ENCODE results near the gene GFOD1. TPM values are rescaled to one million over a fixed set of nuclear protein-coding genes. Genes with fewer than 3 reads are reported as not detected.
A peak's percentile ranks its signal among the peaks of the same experiment; 100 is the strongest.

GFOD1 gene
- total RNA-seq, 1 donor from 2014 or later = 33.7 TPM

DNA sequence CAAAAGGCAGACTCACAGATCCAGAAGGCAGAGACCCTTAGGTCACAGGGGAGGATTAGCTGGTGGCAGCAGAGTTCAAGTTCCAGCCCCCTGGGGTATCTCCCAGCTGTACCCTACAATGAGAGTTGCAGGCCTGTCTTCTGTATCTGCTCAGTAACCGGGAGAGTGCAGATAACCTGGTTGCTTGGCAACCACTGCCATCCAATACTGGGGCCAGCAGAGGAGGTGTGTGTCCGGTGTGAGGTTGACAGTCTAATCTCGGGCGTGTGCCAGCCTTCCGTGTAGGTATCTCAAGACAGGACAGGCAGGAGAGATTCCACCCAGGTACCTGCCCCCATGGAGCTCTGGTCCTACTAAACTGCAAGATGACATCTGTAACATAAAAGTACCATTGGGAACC lies 102.4 kb downstream of the GFOD1 start:
- no peak for DNase-seq
- no peak for ATAC-seq
- no peak for TF ChIP-seq CTCF (IDR thresholded peaks at IDR 0.05)
- Histone ChIP-seq H3K9me3 (no peaks in the 10 kb centered on the region), H3K4me1 (peaks cover 17% of the 10 kb centered on the region), H3K27ac (no peak overlapping the region), H3K36me3 (no peaks in the 10 kb centered on the region), H3K4me3 (no peak overlapping the region), H3K27me3 (no peaks in the 10 kb centered on the region)
- intact Hi-C loops (cut with DNase I) = no loop called here

GRCh38 chr6:13384506-13384905 lies 102.9 kb downstream of the GFOD1 start:
- TF ChIP-seq CTCF (IDR thresholded peaks at IDR 0.05) = no peak
- DNase-seq = no peak
- Histone ChIP-seq H3K4me3 (no peak overlapping the region), H3K36me3 (no peaks in the 10 kb centered on the region), H3K4me1 (peaks cover 17% of the 10 kb centered on the region), H3K27ac (no peak overlapping the region), H3K27me3 (no peaks in the 10 kb centered on the region), H3K9me3 (no peaks in the 10 kb centered on the region)
- ATAC-seq = no peak
- intact Hi-C loops (cut with DNase I) = no loop called here

DNA sequence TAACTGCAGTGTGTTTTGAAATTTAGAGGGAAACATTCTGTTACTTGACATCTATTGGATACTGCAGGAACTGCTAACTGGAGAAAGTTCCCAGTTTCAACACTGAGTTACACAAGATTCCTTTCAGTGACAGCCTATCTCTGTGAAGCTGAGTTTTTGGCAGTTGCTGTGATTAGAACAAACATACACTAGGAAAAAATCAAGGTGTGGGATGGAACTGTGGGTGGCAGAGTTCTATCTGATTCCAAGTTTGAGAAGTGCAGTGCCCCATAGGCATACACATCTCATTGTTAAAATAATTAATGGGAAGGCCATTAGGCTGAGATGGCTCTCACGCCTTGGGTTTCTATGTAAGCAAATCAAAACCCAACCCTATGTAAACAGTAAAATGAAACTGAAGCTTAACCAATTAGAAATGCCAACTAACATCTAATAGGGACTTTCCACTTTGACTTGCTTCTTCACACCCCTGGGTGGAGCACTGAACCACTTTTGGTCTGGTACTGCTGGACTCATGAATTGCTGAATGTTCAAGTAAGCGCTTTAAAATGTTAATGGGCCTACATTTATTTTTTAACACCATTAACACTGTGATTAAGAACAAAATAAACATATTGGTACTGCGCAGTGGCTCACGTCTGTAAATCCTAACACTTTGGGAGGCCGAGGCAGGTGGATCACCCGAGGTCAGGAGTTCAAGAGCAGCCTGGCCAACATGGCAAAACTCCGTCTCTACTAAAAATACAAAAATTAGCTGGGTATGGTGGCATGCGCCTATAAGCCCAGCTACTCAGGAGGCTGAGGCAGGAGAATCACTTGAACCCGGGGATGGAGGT lies 103.9 kb downstream of the GFOD1 start:
- DNase-seq (no peak), ATAC-seq (peak; percentile 88)
- Histone ChIP-seq H3K27me3 (no peaks in the 10 kb centered on the region), H3K36me3 (no peaks in the 10 kb centered on the region), H3K4me3 (no peak overlapping the region), H3K9me3 (no peaks in the 10 kb centered on the region), H3K4me1 (peaks cover 17% of the 10 kb centered on the region), H3K27ac (peak overlapping the region; percentile 42)
- intact Hi-C loops (cut with DNase I) = no loop called here
- peak; percentile 24 for TF ChIP-seq CTCF (IDR thresholded peaks at IDR 0.05)

GRCh38 chr6:13380761-13381160 lies 106.6 kb downstream of the GFOD1 start:
- Histone ChIP-seq H3K27me3 (no peaks in the 10 kb centered on the region), H3K9me3 (no peaks in the 10 kb centered on the region), H3K36me3 (no peaks in the 10 kb centered on the region), H3K4me3 (no peak overlapping the region), H3K27ac (no peak overlapping the region), H3K4me1 (peaks cover 17% of the 10 kb centered on the region)
- TF ChIP-seq CTCF (IDR thresholded peaks at IDR 0.05) = no peak
- ATAC-seq = no peak
- DNase-seq = no peak
- intact Hi-C loops (cut with DNase I) = no loop called here

DNA sequence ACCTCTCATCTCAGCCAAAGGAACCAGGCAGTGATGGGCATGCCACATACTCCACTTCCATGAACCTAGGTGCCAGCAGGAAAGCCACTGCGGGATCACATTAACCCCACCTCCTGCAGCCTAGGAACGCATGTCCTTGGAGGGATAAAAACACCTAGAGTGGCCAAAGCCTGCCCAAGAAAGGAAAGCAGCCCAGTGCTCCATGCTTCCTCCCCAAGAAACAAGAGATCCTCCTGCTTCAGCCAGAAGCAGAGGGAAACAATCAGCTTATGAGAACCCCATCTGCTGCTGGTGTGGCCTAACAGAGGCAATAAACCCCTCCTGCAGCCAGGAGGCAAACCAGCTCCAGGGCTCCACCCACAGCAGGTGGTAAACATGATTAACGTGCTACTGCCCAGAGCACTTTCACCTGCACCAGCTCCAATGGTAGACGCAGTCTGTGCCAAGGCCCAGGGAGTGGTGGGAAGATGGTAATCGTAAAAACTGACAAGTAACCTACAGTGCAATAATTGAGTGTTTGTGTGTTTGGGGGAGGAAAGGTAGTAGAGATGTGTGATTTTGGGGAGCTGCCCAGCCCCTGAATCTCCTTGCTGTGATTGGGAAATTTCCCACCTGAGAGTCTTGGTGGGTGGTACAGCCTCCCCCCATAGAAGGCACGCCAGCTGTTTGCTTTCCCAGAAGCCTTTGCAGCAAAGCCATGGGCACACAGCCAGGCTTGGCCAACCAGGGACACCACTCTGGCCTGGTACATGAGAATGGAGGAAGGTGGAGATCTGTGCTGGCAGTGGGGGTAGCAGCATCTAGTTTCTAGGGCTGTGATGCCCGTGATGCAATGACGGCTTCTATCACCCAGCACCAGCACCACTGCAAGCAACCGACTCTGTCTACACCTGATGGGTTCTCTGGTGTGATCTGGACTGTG lies 108.5 kb downstream of the GFOD1 start:
- H3K4me3 ChIP-seq = no peak overlapping the region
- H3K27me3 ChIP-seq = no peaks in the 10 kb centered on the region
- intact Hi-C loops (cut with DNase I) = no loop called here
- no peak for ATAC-seq
- TF ChIP-seq CTCF (IDR thresholded peaks at IDR 0.05) = no peak
- H3K27ac ChIP-seq = no peak overlapping the region
- DNase-seq = no peak
- no peaks in the 10 kb centered on the region for H3K9me3 ChIP-seq
- H3K4me1 ChIP-seq = peaks cover 15% of the 10 kb centered on the region
- H3K36me3 ChIP-seq = no peaks in the 10 kb centered on the region

Data from upper lobe of right lung (tissue), 1 donor.